Smooth muscle cell (in vitro differentiated cells): ENCODE data around the gene ASB6. TPM values are rescaled to one million over a fixed set of nuclear protein-coding genes. Genes with fewer than 3 reads are reported as not detected.

Source experiments
- DNase-seq: peaks from one replicate; lab custom pipeline; 2025; ENCODE audit not compliant: unreplicated experiment; lab: John Stamatoyannopoulos, UW
- H2AFZ ChIP-seq: fragments of 200-600 bp; sonication (generic); 2 replicates; pipeline ENCODE4 v1.6.0; 2016; ENCODE audit warnings: antibody characterized with exemption, low read depth, mild to moderate bottlenecking
- H3F3A ChIP-seq: fragments of 200-600 bp; sonication (generic); 2 replicates; pipeline ENCODE4 v1.6.0; 2017; ENCODE audit warnings: antibody characterized with exemption, low read depth
- H3K27ac ChIP-seq: fragments of 200-600 bp; sonication (generic); 2 replicates; pipeline ENCODE4 v1.5.1; 2016; ENCODE audit warnings: low read depth, mild to moderate bottlenecking
- H3K27me3 ChIP-seq: fragments of 200-600 bp; sonication (generic); 2 replicates; pipeline ENCODE4 v1.6.1; 2016; ENCODE audit warnings: low read depth, mild to moderate bottlenecking
- H3K36me3 ChIP-seq: fragments of 200-600 bp; sonication (generic); 2 replicates; pipeline ENCODE4 v1.5.1; 2016; ENCODE audit warnings: low read depth
- H3K4me1 ChIP-seq: fragments of 200-600 bp; sonication (generic); 2 replicates; pipeline ENCODE4 v1.5.1; 2016; ENCODE audit warnings: low read depth
- H3K4me2 ChIP-seq: fragments of 200-600 bp; sonication (generic); 2 replicates; pipeline ENCODE4 v1.6.0; 2016; ENCODE audit warnings: mild to moderate bottlenecking
- H3K4me3 ChIP-seq: fragments of 200-600 bp; sonication (generic); 2 replicates; pipeline ENCODE4 v1.5.1; 2016; ENCODE audit warnings: mild to moderate bottlenecking
- H3K79me2 ChIP-seq: fragments of 200-600 bp; sonication (generic); 2 replicates; pipeline ENCODE4 v1.6.0; 2016; ENCODE audit warnings: low read depth, mild to moderate bottlenecking
- H3K9ac ChIP-seq: fragments of 200-600 bp; sonication (generic); 2 replicates; pipeline ENCODE4 v1.6.0; 2016; ENCODE audit warnings: low read depth
- H3K9me3 ChIP-seq: fragments of 200-600 bp; sonication (generic); replicated peaks from 2 replicates; pipeline ENCODE4 v1.5.1; 2016; ENCODE audit warnings: low read depth
- H4K20me1 ChIP-seq: fragments of 200-600 bp; sonication (generic); 2 replicates; pipeline ENCODE4 v1.6.0; 2016; ENCODE audit warnings: low read depth
- CTCF ChIP-seq: fragments of 200-600 bp; sonication (generic); IDR thresholded peaks from 2 replicates; pipeline ENCODE4 v1.5.1; 2017; ENCODE audit warnings: borderline replicate concordance, mild to moderate bottlenecking, antibody characterized with exemption; ENCODE audit not compliant: insufficient read depth, poor library complexity, severe bottlenecking
- WGBS: methylation state at CpG from one replicate; pipeline ENCODE4 v1.1.7; 2016; ENCODE audit warnings: low lambda C conversion rate; 5-methylcytosine and 5-hydroxymethylcytosine counted together
- polyA plus RNA-seq: library from polyadenylated mRNA; unstranded; fragments of >200 nt; fragmentation: Nextera tagmentation; extraction: Ambion mirVana; gene quantifications from 2 replicates; pipeline ENCODE4 v1.2.1, GENCODE V29; 2016
- total RNA-seq: library from RNA; depleted of rRNA; stranded (reverse); fragments of >200 nt; gene quantifications from 2 replicates; pipeline ENCODE4 v1.2.3, GENCODE V29; 2014

The ASB6 gene
- total and polyA plus RNA-seq, 2 experiments from 2014 or later: 13.8 to 26.0 TPM

- Histone ChIP-seq H3K79me2 (no peaks in the 10 kb centered on the region), H3K4me3 (no peak overlapping the region), H3K27ac (no peak overlapping the region), H3K36me3 (no peaks in the 10 kb centered on the region), H3K9me3 (no peaks in the 10 kb centered on the region), H3K4me2 (no peak overlapping the region), H3K9ac (no peak overlapping the region), H3K27me3 (no peaks in the 10 kb centered on the region), H2AFZ (no peak overlapping the region), H3F3A (peaks cover 7% of the 10 kb centered on the region), H3K4me1 (peaks cover 15% of the 10 kb centered on the region), H4K20me1 (no peaks in the 10 kb centered on the region)
- no peak for DNase-seq
- no peak for TF ChIP-seq CTCF
- 97% methylated on average over 6 of the region's 6 CpGs for WGBS
These were observed 51.5 kb downstream of the ASB6 start for GRCh38 chr9:129590466-129590865.

GRCh38 chr9:129587487-129588262 lies 54.3 kb downstream of the ASB6 start:
- DNase-seq: no peak
- WGBS: 76% methylated on average over 23 of the region's 23 CpGs
- H3F3A ChIP-seq: peaks cover 12% of the 10 kb centered on the region
- H3K4me1 ChIP-seq: peaks cover 12% of the 10 kb centered on the region
- H3K9ac ChIP-seq: no peak overlapping the region
- no peaks in the 10 kb centered on the region for H3K27me3 ChIP-seq
- no peak overlapping the region for H2AFZ ChIP-seq
- no peak overlapping the region for H3K27ac ChIP-seq
- H3K9me3 ChIP-seq: no peaks in the 10 kb centered on the region
- no peaks in the 10 kb centered on the region for H3K36me3 ChIP-seq
- H3K4me2 ChIP-seq: peak overlapping the region; percentile 45
- no peaks in the 10 kb centered on the region for H3K79me2 ChIP-seq
- no peak for TF ChIP-seq CTCF
- H3K4me3 ChIP-seq: no peak overlapping the region
- no peaks in the 10 kb centered on the region for H4K20me1 ChIP-seq

- WGBS: 42% methylated on average over 8 of the region's 8 CpGs
- H3K27ac ChIP-seq: peak overlapping the region; percentile 39
- H3K9me3 ChIP-seq: no peaks in the 10 kb centered on the region
These were observed 55.3 kb downstream of the ASB6 start for GRCh38 chr9:129586685-129587084.

More at GRCh38 chr9:129586685-129587084, 55.3 kb downstream of the ASB6 start:
- Histone ChIP-seq H3K4me1 (peaks cover 12% of the 10 kb centered on the region), H3K79me2 (no peaks in the 10 kb centered on the region), H3K27me3 (no peaks in the 10 kb centered on the region), H3K9ac (no peak overlapping the region), H3K4me3 (no peak overlapping the region), H4K20me1 (no peaks in the 10 kb centered on the region), H3F3A (peaks cover 12% of the 10 kb centered on the region), H3K4me2 (peak overlapping the region; percentile 45), H3K36me3 (no peaks in the 10 kb centered on the region), H2AFZ (no peak overlapping the region)
- no peak for TF ChIP-seq CTCF
- DNase-seq: no peak
